Activated CD8-positive, alpha-beta T cell treated with anti-CD3 and anti-CD28 coated beads for 36 hours (primary cell): Measurements from ENCODE around the gene C10orf105. TPM values are rescaled to one million over a fixed set of nuclear protein-coding genes. Genes with fewer than 3 reads are reported as not detected.

Experiments
- ATAC-seq: fragments of 200-7000 bp; cut with Tn5 transposase; one replicate; pipeline ENCODE4 v1.10.0; 2021; ENCODE audit warnings: mild to moderate bottlenecking, moderate library complexity
- CTCF ChIA-PET: fragments of 350-600 bp; sonication (Branson Sonifier 250); formaldehyde crosslinking; loops from one replicate; lab custom pipeline; 2021; ENCODE audit warnings: antibody characterized with exemption; lab: Charles Lee
- POLR2A ChIA-PET: fragments of 350-600 bp; sonication (Branson Sonifier 250); formaldehyde crosslinking; loops from one replicate; lab custom pipeline; 2021; ENCODE audit warnings: antibody characterized with exemption; lab: Charles Lee
- DNase-seq: peaks from one replicate; pipeline ENCODE4 v3.0.0-alpha.2; 2020
- H3K27ac Mint-ChIP-seq: one replicate; pipeline ENCODE4 v1.8.0; 2021; ENCODE audit warnings: mild to moderate bottlenecking, mixed read lengths
- H3K27me3 Mint-ChIP-seq: one replicate; pipeline ENCODE4 v1.8.0; 2021; ENCODE audit warnings: mixed read lengths
- H3K36me3 Mint-ChIP-seq: one replicate; pipeline ENCODE4 v1.8.0; 2021; ENCODE audit warnings: low read depth, mixed read lengths
- H3K4me1 Mint-ChIP-seq: one replicate; pipeline ENCODE4 v1.8.0; 2021; ENCODE audit warnings: low read depth, mixed read lengths
- H3K4me3 Mint-ChIP-seq: one replicate; pipeline ENCODE4 v1.8.0; 2021; ENCODE audit warnings: mild to moderate bottlenecking, moderate library complexity, mixed read lengths
- H3K9me3 Mint-ChIP-seq: one replicate; pipeline ENCODE4 v1.8.0; 2021; ENCODE audit warnings: mixed read lengths
- intact Hi-C: fragments of 100-400 bp; cut with micrococcal nuclease; formaldehyde crosslinking; loops from one replicate; pipeline ENCODE4 v1.10.0; 2022
- total RNA-seq, 2 experiments: library from RNA; stranded (reverse); gene quantifications; one replicate each; pipeline ENCODE4 v1.2.3, GENCODE V29; 2021
- TF ChIP-seq, protein P1 (sequence below): fragments of 200-600 bp; IDR thresholded peaks from one replicate; pipeline ENCODE4 v1.8.0; 2022; ENCODE audit warnings: antibody characterized with exemption, mild to moderate bottlenecking

Gene C10orf105
- total RNA-seq, 2 experiments from 2014 or later, result 0.16 to 0.27 TPM

DNA sequence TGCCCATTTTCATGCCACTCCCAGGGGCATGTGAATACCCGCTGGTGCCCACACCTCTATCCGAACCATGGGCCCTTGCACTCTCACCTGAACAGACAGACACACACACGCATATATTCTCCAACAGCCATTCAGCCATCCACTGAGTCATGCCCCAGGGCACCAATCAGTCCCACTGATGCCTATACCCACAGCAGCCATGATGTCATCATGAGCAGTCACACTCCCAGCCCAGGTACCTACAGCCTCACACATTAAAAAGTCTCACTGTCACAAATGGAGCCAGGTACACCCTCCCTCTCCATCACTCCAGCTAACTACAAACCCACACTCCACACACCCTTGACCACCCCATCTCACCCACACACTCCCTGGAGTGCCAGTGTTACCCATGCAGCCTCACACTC lies 41.5 kb upstream of the C10orf105 start:
- peak overlapping the region; percentile 88 for H3K27ac Mint-ChIP-seq
- H3K4me1 Mint-ChIP-seq, result peaks cover 86% of the 10 kb centered on the region
- ChIA-PET POLR2A (interaction anchor here (1.6 kb wide), 1 partner anchor 11 kb away, joined by 6 read pairs; the partner anchor contains the start of gene VSIR), CTCF (interaction anchor here (0.6 kb wide), 1 partner anchor 64 kb away, joined by 3 read pairs; no protein-coding TSS in a partner anchor)
- TF ChIP-seq, protein P1, sequence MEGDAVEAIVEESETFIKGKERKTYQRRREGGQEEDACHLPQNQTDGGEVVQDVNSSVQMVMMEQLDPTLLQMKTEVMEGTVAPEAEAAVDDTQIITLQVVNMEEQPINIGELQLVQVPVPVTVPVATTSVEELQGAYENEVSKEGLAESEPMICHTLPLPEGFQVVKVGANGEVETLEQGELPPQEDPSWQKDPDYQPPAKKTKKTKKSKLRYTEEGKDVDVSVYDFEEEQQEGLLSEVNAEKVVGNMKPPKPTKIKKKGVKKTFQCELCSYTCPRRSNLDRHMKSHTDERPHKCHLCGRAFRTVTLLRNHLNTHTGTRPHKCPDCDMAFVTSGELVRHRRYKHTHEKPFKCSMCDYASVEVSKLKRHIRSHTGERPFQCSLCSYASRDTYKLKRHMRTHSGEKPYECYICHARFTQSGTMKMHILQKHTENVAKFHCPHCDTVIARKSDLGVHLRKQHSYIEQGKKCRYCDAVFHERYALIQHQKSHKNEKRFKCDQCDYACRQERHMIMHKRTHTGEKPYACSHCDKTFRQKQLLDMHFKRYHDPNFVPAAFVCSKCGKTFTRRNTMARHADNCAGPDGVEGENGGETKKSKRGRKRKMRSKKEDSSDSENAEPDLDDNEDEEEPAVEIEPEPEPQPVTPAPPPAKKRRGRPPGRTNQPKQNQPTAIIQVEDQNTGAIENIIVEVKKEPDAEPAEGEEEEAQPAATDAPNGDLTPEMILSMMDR, result peak; percentile 9
- intact Hi-C loops, result no loop called here
- peaks cover 46% of the 10 kb centered on the region for H3K36me3 Mint-ChIP-seq
- H3K4me3 Mint-ChIP-seq, result no peak overlapping the region
- no peaks in the 10 kb centered on the region for H3K27me3 Mint-ChIP-seq
- no peaks in the 10 kb centered on the region for H3K9me3 Mint-ChIP-seq
- ATAC-seq (peak; percentile 79), DNase-seq (peak; percentile 66)

DNA sequence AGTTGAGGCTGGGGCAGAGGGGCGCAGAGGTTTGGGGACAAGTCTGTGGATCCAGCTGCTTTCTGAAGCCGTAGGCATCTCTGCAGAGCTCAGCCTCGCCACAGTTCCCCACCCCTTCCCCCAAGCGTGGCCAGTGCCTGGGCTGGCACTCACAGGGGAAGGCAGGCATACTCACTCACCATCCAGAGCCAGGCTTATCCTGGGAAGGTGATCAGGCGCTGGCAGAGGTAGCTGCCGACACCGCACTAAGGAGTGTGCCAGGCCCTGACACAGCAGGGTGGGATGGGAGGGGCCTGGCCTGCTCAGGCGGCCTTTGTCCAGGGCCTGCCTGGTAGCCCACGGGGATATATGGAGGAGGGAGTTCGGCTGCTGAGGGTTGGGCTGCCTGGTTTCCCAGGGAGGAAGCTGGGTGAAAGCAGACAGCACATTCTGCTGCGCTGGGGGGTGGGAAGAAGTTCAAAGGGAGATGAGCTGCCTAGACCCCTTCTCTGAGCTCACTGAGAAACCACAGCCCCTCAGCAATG lies 37.9 kb upstream of the C10orf105 start:
- TF ChIP-seq, protein P1, result no peak
- H3K4me1 Mint-ChIP-seq, result peaks cover 86% of the 10 kb centered on the region
- intact Hi-C loops, result no loop called here
- CTCF ChIA-PET, result interaction anchor here (0.9 to 6.3 kb wide), 13 partner anchors 9 to 139 kb away, joined by 3 to 108 read pairs (median 6); partner anchors contain the start of gene VSIR
- H3K27me3 Mint-ChIP-seq, result no peaks in the 10 kb centered on the region
- no peaks in the 10 kb centered on the region for H3K9me3 Mint-ChIP-seq
- peak overlapping the region; percentile 68 for H3K4me3 Mint-ChIP-seq
- H3K36me3 Mint-ChIP-seq, result peaks cover 57% of the 10 kb centered on the region
- POLR2A ChIA-PET, result interaction anchor here (1.0 to 6.3 kb wide), 11 partner anchors 10 to 44 kb away, joined by 3 to 92 read pairs (median 4); partner anchors contain the start of gene VSIR
- DNase-seq (no peak), ATAC-seq (peak; percentile 24)
- H3K27ac Mint-ChIP-seq, result peak overlapping the region; percentile 92

DNA sequence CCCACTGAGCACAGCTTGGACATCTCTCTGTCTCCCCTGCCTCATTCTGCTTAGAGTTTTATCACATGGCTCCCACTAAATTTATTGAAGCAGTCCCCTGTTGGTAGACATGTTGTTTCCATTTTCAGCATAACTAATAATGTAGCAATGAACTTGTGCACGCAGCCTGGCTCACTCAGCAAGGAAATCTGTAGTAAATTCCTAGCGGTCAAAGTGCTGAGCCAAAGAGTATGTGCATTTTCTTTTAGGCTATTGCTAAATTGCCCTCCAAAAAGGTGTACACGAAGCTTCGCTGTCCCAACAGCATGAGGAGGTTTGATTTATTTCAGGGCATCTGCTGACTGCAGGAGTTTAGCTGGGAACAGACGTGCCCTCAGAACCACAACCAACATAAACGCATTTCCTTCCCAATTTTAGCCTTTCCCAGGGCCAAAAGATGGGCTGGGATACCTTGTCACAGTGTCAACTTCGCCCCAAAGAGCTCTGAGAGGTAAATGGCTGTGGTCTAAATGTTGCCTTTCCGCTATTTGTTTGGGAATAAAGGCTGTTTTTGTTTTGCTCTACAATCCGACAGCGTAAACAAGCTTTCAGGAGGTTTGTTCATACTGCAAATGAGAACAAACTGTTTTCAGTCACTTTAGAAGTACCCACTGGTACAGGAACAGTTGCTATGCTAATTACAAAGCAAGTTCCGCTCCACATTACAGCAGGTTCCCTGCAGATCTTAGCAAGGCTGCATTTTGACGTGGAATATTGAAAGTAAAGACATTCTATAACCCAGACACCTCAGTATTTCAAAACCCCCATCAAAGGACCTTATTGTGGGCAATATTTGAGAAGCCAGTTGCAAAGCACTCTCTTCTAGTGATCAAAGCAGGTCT lies 37.0 kb upstream of the C10orf105 start:
- Mint-ChIP-seq H3K36me3 (peaks cover 62% of the 10 kb centered on the region), H3K9me3 (no peaks in the 10 kb centered on the region), H3K27ac (peak overlapping the region; percentile 92), H3K4me3 (peak overlapping the region; percentile 68), H3K4me1 (peaks cover 87% of the 10 kb centered on the region), H3K27me3 (no peaks in the 10 kb centered on the region)
- TF ChIP-seq, protein P1, result no peak
- ATAC-seq, result peak; percentile 57
- CTCF ChIA-PET, result interaction anchor here (0.7 to 6.3 kb wide), 11 partner anchors 8 to 56 kb away, joined by 3 to 108 read pairs (median 6); partner anchors contain the start of gene VSIR
- DNase-seq, result no peak
- POLR2A ChIA-PET, result interaction anchor here (0.9 to 6.3 kb wide), 10 partner anchors 9 to 43 kb away, joined by 3 to 92 read pairs (median 4); partner anchors contain the start of gene VSIR
- intact Hi-C loops, result no loop called here

DNA sequence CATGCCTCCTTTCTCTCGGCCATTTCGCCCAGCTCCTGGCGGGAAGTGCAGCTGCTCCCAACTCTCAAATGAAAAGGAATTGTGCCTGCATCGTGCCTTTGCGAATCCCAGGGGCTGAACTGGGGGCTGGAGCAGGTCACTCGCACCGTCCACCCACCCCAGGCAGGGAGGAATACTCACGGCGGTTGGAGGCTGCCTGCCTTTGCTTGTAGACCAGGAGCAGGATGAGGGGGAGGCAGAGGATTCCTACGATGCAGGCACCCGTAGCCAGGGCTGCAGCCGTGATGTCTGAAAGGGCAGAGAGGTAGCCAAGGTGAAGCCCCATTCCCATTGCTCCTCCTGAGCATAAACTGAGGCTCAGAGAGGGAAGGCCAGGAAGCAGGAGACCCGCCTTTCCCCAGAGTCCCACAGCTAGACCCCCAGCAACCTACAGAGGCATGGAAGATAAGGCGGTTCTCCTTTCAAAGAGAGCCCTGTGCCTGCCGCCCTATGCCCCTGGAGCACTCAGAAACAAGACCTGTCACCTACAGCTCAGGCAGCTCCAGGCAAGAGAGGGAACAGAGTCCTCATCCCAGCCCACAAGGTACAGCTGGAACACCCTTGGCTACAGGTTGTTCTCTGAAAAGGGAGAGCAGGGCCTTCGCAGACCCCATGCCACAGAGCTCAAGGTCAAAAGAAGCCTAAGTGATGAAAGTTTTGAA lies 35.8 kb upstream of the C10orf105 start:
- ChIA-PET POLR2A (interaction anchor here (0.7 to 6.3 kb wide), 6 partner anchors 10 to 314 kb away, joined by 3 to 92 read pairs (median 4); partner anchors contain the start of gene VSIR), CTCF (interaction anchor here (1.1 to 6.3 kb wide), 5 partner anchors 9 to 47 kb away, joined by 3 to 108 read pairs (median 3); partner anchors contain the start of gene VSIR)
- Mint-ChIP-seq H3K36me3 (peaks cover 60% of the 10 kb centered on the region), H3K9me3 (no peaks in the 10 kb centered on the region), H3K27ac (peak overlapping the region; percentile 92), H3K4me1 (peaks cover 84% of the 10 kb centered on the region), H3K27me3 (no peaks in the 10 kb centered on the region), H3K4me3 (no peak overlapping the region)
- ATAC-seq (no peak), DNase-seq (no peak)
- TF ChIP-seq, protein P1, result no peak
- intact Hi-C loops, result no loop called here
